AG04450 (cell line): ENCODE measurements around the gene PBX1. TPM values are rescaled to one million over a fixed set of nuclear protein-coding genes. Genes with fewer than 3 reads are reported as not detected.

Experiments used
- CTCF ChIA-PET: fragments of 300-600, 350-600 bp; formaldehyde crosslinking; extraction: SDS; loops from one replicate; lab custom pipeline; 2022; ENCODE audit warnings: antibody characterized with exemption, inconsistent platforms; lab: Charles Lee
- POLR2A ChIA-PET: fragments of 350-600 bp; formaldehyde crosslinking; extraction: SDS; loops from one replicate; lab custom pipeline; 2021; ENCODE audit warnings: antibody characterized with exemption, inconsistent platforms; lab: Yijun Ruan, JAX
- DNase-seq: peaks from one replicate; pipeline ENCODE4 v3.0.0-alpha.2; 2011; ENCODE audit warnings: low read depth, low spot score
- H3K27ac ChIP-seq: one replicate; pipeline ENCODE4 v1.5.1; 2012; ENCODE audit warnings: low read depth, low read length, control low read depth
- H3K27me3 ChIP-seq: one replicate; pipeline ENCODE4 v1.6.0; 2012; ENCODE audit warnings: low read length; ENCODE audit not compliant: control insufficient read depth, insufficient read depth
- H3K4me3 ChIP-seq: 2 replicates; pipeline ENCODE4 v1.5.1; 2011; ENCODE audit warnings: mild to moderate bottlenecking, low read depth, low read length, control low read depth
- H3K9me3 ChIP-seq: 2 replicates; pipeline ENCODE4 v1.5.1; 2012; ENCODE audit warnings: low read length; ENCODE audit not compliant: control insufficient read depth, insufficient read depth
- CTCF ChIP-seq: IDR thresholded peaks from 2 replicates; pipeline ENCODE4 v1.5.1; 2011; ENCODE audit warnings: low read depth, low read length, control low read depth, inconsistent platforms
- polyA plus RNA-seq: library from polyadenylated mRNA; depleted of rRNA; stranded (reverse); fragments of >200 nt; gene quantifications from 2 replicates; pipeline ENCODE4 v1.2.3, GENCODE V29; 2011

The PBX1 gene
- polyA plus RNA-seq, 1 experiment, result 49.9 TPM

DNA sequence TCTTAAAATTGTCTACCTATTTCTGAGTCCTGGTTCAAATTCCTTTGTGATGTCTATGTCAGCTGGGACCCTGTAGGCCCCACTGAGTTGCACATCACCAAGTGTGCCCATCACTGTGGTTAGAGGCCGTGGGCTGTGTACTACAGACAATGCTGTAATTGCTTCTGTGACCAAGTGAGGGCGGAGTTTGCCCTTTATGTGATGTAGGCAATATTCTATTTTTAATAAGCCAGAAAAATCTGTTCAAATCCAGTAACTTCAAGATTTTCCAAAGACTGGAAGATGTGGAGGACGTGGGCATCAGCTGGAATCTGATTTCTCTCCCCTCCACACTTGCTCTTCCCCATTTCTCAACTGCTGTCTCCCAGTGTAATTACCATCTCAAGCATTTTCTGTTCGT is 215.4 kb downstream of the PBX1 start:
- H3K9me3 ChIP-seq, result no peaks in the 10 kb centered on the region
- TF ChIP-seq CTCF, result peak; percentile 10; the same call in 1 of the 2 replicates
- POLR2A ChIA-PET, result no interaction called here
- no peak overlapping the region for H3K4me3 ChIP-seq
- CTCF ChIA-PET, result interaction anchor here (8.1 kb wide), 1 partner anchor 13 kb away, joined by 50 read pairs; no protein-coding TSS in a partner anchor
- DNase-seq, result no peak
- H3K27ac ChIP-seq, result no peak overlapping the region
- no peaks in the 10 kb centered on the region for H3K27me3 ChIP-seq

DNA sequence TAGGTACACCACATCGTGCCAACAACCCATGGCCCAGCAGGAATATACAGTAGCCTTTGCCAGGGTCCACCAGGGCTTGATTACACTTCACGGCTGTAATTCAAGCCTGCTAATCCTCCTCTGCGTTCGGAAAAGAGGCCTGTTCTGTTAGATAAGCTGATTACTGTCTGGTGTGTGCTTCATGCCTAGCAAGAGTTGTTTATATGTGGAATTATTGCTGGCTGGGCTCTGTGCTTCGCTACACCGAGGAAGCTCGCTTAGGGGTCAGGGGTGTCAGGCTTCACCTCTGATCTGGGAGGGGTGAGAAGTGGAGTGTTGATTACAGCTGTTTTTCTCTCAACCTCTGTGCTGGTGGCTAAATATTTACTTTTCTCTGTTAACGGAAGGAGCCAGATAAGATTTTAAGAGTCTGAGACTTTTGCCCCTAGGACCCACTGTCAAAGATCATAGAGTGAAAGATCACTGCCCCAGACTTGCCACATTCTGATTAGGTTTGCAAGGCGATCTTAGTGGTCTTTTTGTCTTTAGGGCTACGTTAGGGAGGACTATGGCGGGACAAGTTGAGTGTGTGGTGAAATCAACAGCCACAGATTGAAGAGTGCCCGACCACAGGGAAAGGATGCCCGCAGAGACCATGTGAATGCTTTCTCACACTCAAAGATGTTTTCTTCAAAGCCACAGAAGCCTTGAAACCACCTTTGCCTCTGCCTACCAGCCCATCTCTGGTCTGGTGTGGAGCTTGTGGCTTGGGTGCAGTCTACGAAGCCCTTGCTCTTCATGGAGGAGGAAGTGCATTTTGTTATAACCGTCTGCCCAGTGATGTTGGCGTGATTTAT is 216.1 kb downstream of the PBX1 start:
- ChIA-PET CTCF (interaction anchor here (8.1 kb wide), 1 partner anchor 13 kb away, joined by 50 read pairs; no protein-coding TSS in a partner anchor), POLR2A (interaction anchor here (0.7 kb wide), 1 partner anchor 210 kb away, joined by 3 read pairs; no protein-coding TSS in a partner anchor)
- TF ChIP-seq CTCF, result no peak
- Histone ChIP-seq H3K4me3 (no peak overlapping the region), H3K27me3 (no peaks in the 10 kb centered on the region), H3K27ac (no peak overlapping the region), H3K9me3 (no peaks in the 10 kb centered on the region)
- no peak for DNase-seq

DNA sequence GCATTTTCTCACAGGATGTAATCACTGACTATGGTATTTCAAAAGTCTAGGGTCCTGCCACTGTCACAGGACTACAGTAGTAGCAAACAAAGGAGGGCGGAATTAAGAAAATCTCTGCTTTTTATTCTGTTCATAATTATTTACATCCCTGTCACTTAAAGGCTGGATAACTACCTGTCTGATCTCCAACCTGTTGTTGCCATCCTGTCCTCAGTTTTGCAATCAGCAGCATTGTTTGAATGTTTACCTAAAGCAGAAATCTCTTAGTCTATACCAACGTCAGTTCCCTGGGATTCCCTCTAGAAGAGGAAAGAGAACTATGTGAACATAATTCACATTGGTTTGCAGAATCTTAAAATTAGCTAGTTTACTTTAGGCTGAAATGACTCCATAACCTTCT is 218.5 kb downstream of the PBX1 start:
- CTCF ChIA-PET, result interaction anchor here (8.1 kb wide), 1 partner anchor 10 kb away, joined by 50 read pairs; no protein-coding TSS in a partner anchor
- POLR2A ChIA-PET, result no interaction called here
- Histone ChIP-seq H3K4me3 (no peak overlapping the region), H3K27ac (no peak overlapping the region), H3K9me3 (no peaks in the 10 kb centered on the region), H3K27me3 (no peaks in the 10 kb centered on the region)
- no peak for DNase-seq
- TF ChIP-seq CTCF, result no peak

DNA sequence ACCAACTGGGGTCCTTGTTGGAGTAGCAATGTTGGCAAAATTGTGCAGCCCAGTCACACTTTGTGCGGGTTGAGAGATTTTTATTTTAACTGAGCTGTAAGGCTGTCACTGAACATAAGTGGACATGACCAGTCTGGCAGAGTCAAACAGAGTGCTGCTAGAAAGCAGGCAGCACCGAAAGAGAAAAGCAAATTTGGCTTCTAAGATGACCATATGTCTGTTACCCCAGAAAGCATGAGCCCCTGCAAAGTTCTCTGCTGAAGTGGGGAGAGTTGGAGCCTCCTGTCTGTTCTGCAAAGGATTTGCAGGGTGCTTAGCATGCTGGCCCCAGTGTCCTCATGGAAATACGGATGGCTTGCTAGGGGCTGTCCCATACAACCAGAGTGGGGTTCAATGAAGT is 220.4 kb downstream of the PBX1 start:
- no peak for DNase-seq
- H3K27me3 ChIP-seq, result no peaks in the 10 kb centered on the region
- H3K9me3 ChIP-seq, result no peaks in the 10 kb centered on the region
- no peak overlapping the region for H3K4me3 ChIP-seq
- ChIA-PET POLR2A (interaction anchor here (1.0 kb wide), 1 partner anchor 31 kb away, joined by 3 read pairs; no protein-coding TSS in a partner anchor), CTCF (interaction anchor here (0.9 to 8.1 kb wide), 2 partner anchors 8 to 221 kb away, joined by 6 to 50 read pairs; partner anchors contain the start of gene PBX1)
- TF ChIP-seq CTCF, result no peak
- no peak overlapping the region for H3K27ac ChIP-seq
